K562 (cell line): ENCODE results near the gene CFAP221. TPM values are rescaled to one million over a fixed set of nuclear protein-coding genes. Genes with fewer than 3 reads are reported as not detected.

Source experiments
- CEBPZ ChIP-seq: fragments of 150-350 bp; IDR thresholded peaks from 2 replicates; pipeline ENCODE4 v1.6.1; 2014; ENCODE audit warnings: low read depth, mild to moderate bottlenecking, low read length, borderline replicate concordance
- HLTF ChIP-seq: fragments of 450-650 bp; IDR thresholded peaks from 2 replicates; pipeline ENCODE4 v1.6.1; 2016
- ILK ChIP-seq: fragments of 450-650 bp; IDR thresholded peaks from 2 replicates; pipeline ENCODE4 v1.6.1; 2016; ENCODE audit warnings: missing genetic modification characterization, low read depth, mild to moderate bottlenecking, missing compliant biosample characterization, moderate library complexity, borderline replicate concordance
- MCM2 ChIP-seq: fragments of 450-650 bp; IDR thresholded peaks from 2 replicates; pipeline ENCODE4 v1.6.1; 2017; ENCODE audit warnings: low read depth, mild to moderate bottlenecking
- MEIS2 ChIP-seq: fragments of 450-650 bp; IDR thresholded peaks from 2 replicates; pipeline ENCODE4 v1.6.1; 2014; ENCODE audit warnings: mild to moderate bottlenecking; ENCODE audit not compliant: partially characterized antibody
- MYBL2 ChIP-seq, 2 experiments: fragments of 450-650 bp in 1 of 2; sonication (generic) in 1 of 2; formaldehyde crosslinking in 1 of 2; IDR thresholded peaks; 2 replicates each; pipeline versions ENCODE4 v1.6.1 to v1.8.1; 2017 to 2022; ENCODE audit warnings: borderline replicate concordance in 1 of 2, inconsistent platforms in 1 of 2, low read depth in 1 of 2, mild to moderate bottlenecking in 1 of 2, missing genetic modification reagents in 1 of 2, moderate library complexity in 1 of 2
- NFE2 ChIP-seq: IDR thresholded peaks from 2 replicates; pipeline ENCODE4 v1.6.1; 2014; ENCODE audit warnings: antibody characterized with exemption, low read depth
- NKRF ChIP-seq: fragments of 450-650 bp; IDR thresholded peaks from 2 replicates; pipeline ENCODE4 v1.6.1; 2016; ENCODE audit warnings: borderline replicate concordance
- SP2 ChIP-seq: IDR thresholded peaks from 2 replicates; pipeline ENCODE4 v1.6.1; 2011; ENCODE audit warnings: mild to moderate bottlenecking, low read depth, low read length, moderate library complexity; ENCODE audit not compliant: poor library complexity, severe bottlenecking; ENCODE audit errors: extremely low read depth
- SRF ChIP-seq, 2 experiments: fragments of 250-450, 450-650 bp in 1 of 2; sonication (Bioruptor Pico) in 1 of 2; sonication (generic) in 1 of 2; formaldehyde crosslinking; IDR thresholded peaks; 2 replicates each; pipeline versions ENCODE4 v1.5.0 to v1.5.1; 2020 to 2022; ENCODE audit warnings: mild to moderate bottlenecking in 1 of 2, missing genetic modification reagents in 1 of 2
- TEAD1 ChIP-seq, 2 experiments: fragments of 450-650 bp in 1 of 2; sonication (generic) in 1 of 2; formaldehyde crosslinking; IDR thresholded peaks; 2 replicates each; pipeline versions ENCODE4 v1.4.0 to v1.8.0; 2020 to 2022; ENCODE audit warnings: mild to moderate bottlenecking in 2 of 2, missing genetic modification reagents in 1 of 2
- TRIM24 ChIP-seq, 2 experiments: fragments of 450-650 bp; IDR thresholded peaks; 2 replicates each; pipeline ENCODE4 v1.6.1; 2016
- ZFP36 ChIP-seq: fragments of 150-350 bp; IDR thresholded peaks from 2 replicates; pipeline ENCODE4 v1.6.1; 2018; ENCODE audit warnings: low read length, low read depth; ENCODE audit not compliant: partially characterized antibody
- ZNF609 ChIP-seq: sonication (generic); formaldehyde crosslinking; IDR thresholded peaks from 2 replicates; pipeline ENCODE4 v1.8.1; 2023; ENCODE audit warnings: missing genetic modification reagents, mild to moderate bottlenecking, borderline replicate concordance
- ZZZ3 ChIP-seq: fragments of 450-650 bp; IDR thresholded peaks from 2 replicates; pipeline ENCODE4 v1.6.1; 2016; ENCODE audit warnings: antibody characterized with exemption, mild to moderate bottlenecking, moderate library complexity
- polyA plus RNA-seq, 8 experiments: library from polyadenylated mRNA; depleted of rRNA in 4 of 8; stranded (reverse) in 5 of 8; unstranded in 3 of 8; fragments of >200 nt; fragmentation: Nextera tagmentation in 2 of 8; fragmentation: Illumina TruSeq in 1 of 8; extraction: Ambion mirVana in 2 of 8; extraction: Trizol in 1 of 8; gene quantifications; 2 replicates each; pipeline versions ENCODE4 v1.2.1 to v1.2.3, GENCODE V29; 2011 to 2014; ENCODE audit warnings: inconsistent platforms in 1 of 8, missing spikeins in 1 of 8
- total RNA-seq, 7 experiments: library from RNA; depleted of rRNA in 6 of 7; stranded (reverse); fragments of >200 nt in 6 of 7; fragmentation: Illumina TruSeq in 2 of 7; extraction: Trizol in 2 of 7; gene quantifications; 2 replicates each; pipeline versions ENCODE4 v1.2.1 to v1.2.3, GENCODE V29; 2011 to 2021; ENCODE audit warnings: low replicate concordance in 1 of 7

CFAP221 gene
- total and polyA plus RNA-seq, 9 of the 15 experiments (the other 6 are each of a cell fraction or from before 2014, with no cell fraction given): 0.09 to 1.4 (median 0.65) TPM

GRCh38 chr2:119544075-119544938 lies at the start of gene CFAP221 (continued):
- TF ChIP-seq ZNF609 (CRISPR knock-in tag) (no peak), TRIM24 (IDR thresholded peaks at IDR 0.05) (peak in 1 of 2 experiments; percentile 46; a peak in 1 of 4 replicates), ILK (tag) (no peak), MYBL2 (IDR thresholded peaks at IDR 0.05; ENCODE audit: low read depth) (no peak), MYBL2 (CRISPR knock-in tag; IDR thresholded peaks at IDR 0.05; ENCODE audit: borderline replicate concordance) (no peak), NFE2 (no peak), SRF (CRISPR knock-in tag; IDR thresholded peaks at IDR 0.05) (no peak), HLTF (0 out of 2 replicates have a peak, but pooled peaks have one; percentile 22), SP2 (no peak), MCM2 (no peak), CEBPZ (no peak), TEAD1 (CRISPR knock-in tag; IDR thresholded peaks at IDR 0.05) (no peak), ZFP36 (no peak), MEIS2 (peak; percentile 90), ZZZ3 (no peak), NKRF (no peak)
